ENCODE measurements around the gene IYD. TPM values are rescaled to one million over a fixed set of nuclear protein-coding genes. Genes with fewer than 3 reads are reported as not detected.

The IYD gene
- total RNA-seq, 1 experiment from 2014 or later, result 32.6 TPM

- no TSS peak for BruUV-seq (replicated peaks)
- no peaks in the 10 kb centered on the region for H3K4me1 ChIP-seq
- intact Hi-C loops (cut with micrococcal nuclease; ENCODE audit: unreplicated experiment), result no loop called here
- no peak overlapping the region for H3K4me3 ChIP-seq (ENCODE audit: low read depth, low read length)
- H3K9me3 Mint-ChIP-seq (ENCODE audit: unreplicated experiment), result no peaks in the 10 kb centered on the region
- H3K36me3 Mint-ChIP-seq (ENCODE audit: insufficient read depth, unreplicated experiment), result no peaks in the 10 kb centered on the region
- TF ChIP-seq CTCF (IDR thresholded peaks at IDR 0.05; ENCODE audit: insufficient read depth in 1 of 2, low read depth in 1 of 2, low read length in 1 of 2, severe bottlenecking in 1 of 2, unreplicated experiment in 1 of 2), result no peak
- no peak overlapping the region for H3K27ac Mint-ChIP-seq (ENCODE audit: unreplicated experiment)
- POLR2A ChIA-PET, result no interaction called here
- no peaks in the 10 kb centered on the region for H3K27me3 Mint-ChIP-seq (ENCODE audit: insufficient read depth, unreplicated experiment)
- H3K9me3 ChIP-seq, result no peaks in the 10 kb centered on the region
- no peak overlapping the region for H3K4me3 Mint-ChIP-seq (ENCODE audit: unreplicated experiment)
- no peaks in the 10 kb centered on the region for H3K4me1 Mint-ChIP-seq (ENCODE audit: low read depth, unreplicated experiment)
- CTCF ChIA-PET, result no interaction called here
- no peaks in the 10 kb centered on the region for H3K27me3 ChIP-seq (replicated peaks; ENCODE audit: control insufficient read depth, insufficient read depth, low read length)
- no peaks in the 10 kb centered on the region for H3K36me3 ChIP-seq (ENCODE audit: control insufficient read depth, insufficient read depth, low read length)
- no peak for DNase-seq
Measured at GRCh38 chr6:150435832-150436231, 67.0 kb downstream of the IYD start.

GRCh38 chr6:150439373-150439772 lies 70.6 kb downstream of the IYD start:
- H3K4me3 ChIP-seq (ENCODE audit: low read depth, low read length), result no peak overlapping the region
- H3K4me1 ChIP-seq, result no peaks in the 10 kb centered on the region
- no peak overlapping the region for H3K27ac Mint-ChIP-seq (ENCODE audit: unreplicated experiment)
- POLR2A ChIA-PET, result no interaction called here
- DNase-seq, result no peak
- no peaks in the 10 kb centered on the region for H3K36me3 ChIP-seq (ENCODE audit: control insufficient read depth, insufficient read depth, low read length)
- intact Hi-C loops (cut with micrococcal nuclease; ENCODE audit: unreplicated experiment), result no loop called here
- no peaks in the 10 kb centered on the region for H3K36me3 Mint-ChIP-seq (ENCODE audit: insufficient read depth, unreplicated experiment)
- BruUV-seq (replicated peaks), result no TSS peak
- no peaks in the 10 kb centered on the region for H3K27me3 ChIP-seq (replicated peaks; ENCODE audit: control insufficient read depth, insufficient read depth, low read length)
- no peaks in the 10 kb centered on the region for H3K9me3 Mint-ChIP-seq (ENCODE audit: unreplicated experiment)
- no peaks in the 10 kb centered on the region for H3K27me3 Mint-ChIP-seq (ENCODE audit: insufficient read depth, unreplicated experiment)
- no peaks in the 10 kb centered on the region for H3K4me1 Mint-ChIP-seq (ENCODE audit: low read depth, unreplicated experiment)
- H3K9me3 ChIP-seq, result no peaks in the 10 kb centered on the region
- H3K4me3 Mint-ChIP-seq (ENCODE audit: unreplicated experiment), result no peak overlapping the region
- no peak for TF ChIP-seq CTCF (IDR thresholded peaks at IDR 0.05; ENCODE audit: insufficient read depth in 1 of 2, low read depth in 1 of 2, low read length in 1 of 2, severe bottlenecking in 1 of 2, unreplicated experiment in 1 of 2)
- CTCF ChIA-PET, result no interaction called here

- Mint-ChIP-seq H3K9me3 (ENCODE audit: unreplicated experiment) (no peaks in the 10 kb centered on the region), H3K4me3 (ENCODE audit: unreplicated experiment) (no peak overlapping the region), H3K27ac (ENCODE audit: unreplicated experiment) (no peak overlapping the region), H3K36me3 (ENCODE audit: insufficient read depth, unreplicated experiment) (no peaks in the 10 kb centered on the region), H3K4me1 (ENCODE audit: low read depth, unreplicated experiment) (no peaks in the 10 kb centered on the region), H3K27me3 (ENCODE audit: insufficient read depth, unreplicated experiment) (no peaks in the 10 kb centered on the region)
- H3K27me3 ChIP-seq (replicated peaks; ENCODE audit: control insufficient read depth, insufficient read depth, low read length), result no peaks in the 10 kb centered on the region
- no peak for DNase-seq
- H3K36me3 ChIP-seq (ENCODE audit: control insufficient read depth, insufficient read depth, low read length), result no peaks in the 10 kb centered on the region
- BruUV-seq (replicated peaks), result no TSS peak
- POLR2A ChIA-PET, result no interaction called here
- CTCF ChIA-PET, result no interaction called here
- intact Hi-C loops (cut with micrococcal nuclease; ENCODE audit: unreplicated experiment), result no loop called here
- H3K4me1 ChIP-seq, result no peaks in the 10 kb centered on the region
- TF ChIP-seq CTCF (IDR thresholded peaks at IDR 0.05; ENCODE audit: insufficient read depth in 1 of 2, low read depth in 1 of 2, low read length in 1 of 2, severe bottlenecking in 1 of 2, unreplicated experiment in 1 of 2), result no peak
- H3K9me3 ChIP-seq, result no peaks in the 10 kb centered on the region
- no peak overlapping the region for H3K4me3 ChIP-seq (ENCODE audit: low read depth, low read length)
Measured at GRCh38 chr6:150443621-150444020, 74.8 kb downstream of the IYD start.
